GM23338 (cell line): ENCODE results near the gene PDE7B. TPM values are rescaled to one million over a fixed set of nuclear protein-coding genes. Genes with fewer than 3 reads are reported as not detected.

Experiments
- ATAC-seq: fragments of 200-7000 bp; cut with Tn5 transposase; 3 replicates; pipeline ENCODE4 v1.9.1; 2020
- DNase-seq: peaks from one replicate; pipeline ENCODE4 v3.0.0-alpha.2; 2015; ENCODE audit warnings: low spot score
- H2AFZ ChIP-seq: fragments of 200-600 bp; sonication (generic); 2 replicates; pipeline ENCODE4 v1.8.0; 2016; ENCODE audit warnings: antibody characterized with exemption, mild to moderate bottlenecking, moderate library complexity
- H3F3A ChIP-seq: fragments of 200-600 bp; sonication (generic); replicated peaks from 2 replicates; pipeline ENCODE4 v1.8.0; 2017; ENCODE audit warnings: antibody characterized with exemption, mixed run types, low read depth
- H3K27ac ChIP-seq: fragments of 200-600 bp; sonication (generic); 2 replicates; pipeline ENCODE4 v1.6.1; 2016; ENCODE audit warnings: low read depth
- H3K27me3 ChIP-seq: fragments of 200-600 bp; sonication (generic); 2 replicates; pipeline ENCODE4 v1.8.0; 2016; ENCODE audit warnings: mild to moderate bottlenecking, mixed run types, moderate library complexity; ENCODE audit not compliant: insufficient read depth
- H3K36me3 ChIP-seq: fragments of 200-600 bp; sonication (generic); 2 replicates; pipeline ENCODE4 v1.8.0; 2016; ENCODE audit warnings: mild to moderate bottlenecking; ENCODE audit not compliant: insufficient read depth
- H3K4me1 ChIP-seq: fragments of 200-600 bp; sonication (generic); 2 replicates; pipeline ENCODE4 v1.8.0; 2016; ENCODE audit warnings: mild to moderate bottlenecking, moderate library complexity; ENCODE audit not compliant: insufficient read depth
- H3K4me2 ChIP-seq: fragments of 200-600 bp; sonication (generic); 2 replicates; pipeline ENCODE4 v1.7.1; 2017; ENCODE audit warnings: mixed run types
- H3K4me3 ChIP-seq: fragments of 200-600 bp; sonication (generic); 2 replicates; pipeline ENCODE4 v1.6.1; 2016; ENCODE audit warnings: mixed run types
- H3K79me2 ChIP-seq: fragments of 200-600 bp; sonication (generic); replicated peaks from 2 replicates; pipeline ENCODE4 v1.8.0; 2017; ENCODE audit warnings: mild to moderate bottlenecking; ENCODE audit not compliant: insufficient read depth
- H3K9me2 ChIP-seq: fragments of 200-600 bp; sonication (generic); 2 replicates; pipeline ENCODE4 v1.8.0; 2017; ENCODE audit not compliant: insufficient read depth
- H4K20me1 ChIP-seq: fragments of 200-600 bp; sonication (generic); replicated peaks from 2 replicates; pipeline ENCODE4 v1.8.0; 2017; ENCODE audit warnings: mild to moderate bottlenecking; ENCODE audit not compliant: insufficient read depth
- H3K27ac Mint-ChIP-seq: 2 replicates; pipeline ENCODE4 v1.8.0; 2020; ENCODE audit warnings: inconsistent platforms, mild to moderate bottlenecking, moderate library complexity, mixed read lengths
- H3K27me3 Mint-ChIP-seq: 3 replicates; pipeline ENCODE4 v1.8.0; 2022; ENCODE audit warnings: low read depth, mild to moderate bottlenecking, moderate library complexity, mixed read lengths, inconsistent platforms; ENCODE audit not compliant: insufficient read depth, poor library complexity
- H3K36me3 Mint-ChIP-seq: 3 replicates; pipeline ENCODE4 v1.8.0; 2021; ENCODE audit warnings: low read depth, mild to moderate bottlenecking, inconsistent platforms, moderate library complexity, mixed read lengths
- H3K4me1 Mint-ChIP-seq: 3 replicates; pipeline ENCODE4 v1.8.0; 2020; ENCODE audit warnings: mild to moderate bottlenecking, inconsistent platforms, mixed read lengths
- H3K4me3 Mint-ChIP-seq: 3 replicates; pipeline ENCODE4 v1.8.0; 2021; ENCODE audit warnings: moderate library complexity, mild to moderate bottlenecking, inconsistent platforms, mixed read lengths
- H3K9me3 Mint-ChIP-seq: 3 replicates; pipeline ENCODE4 v1.8.0; 2020; ENCODE audit warnings: moderate library complexity, mild to moderate bottlenecking, inconsistent platforms, mixed read lengths
- CTCF ChIP-seq, 2 experiments: fragments of 200-600 bp in 1 of 2; sonication (generic) in 1 of 2; conservative IDR thresholded peaks; 2 replicates each; pipeline versions ENCODE4 v1.5.1 to v1.6.1; 2016 to 2017; ENCODE audit warnings: antibody characterized with exemption in 2 of 2, low read depth in 2 of 2, mild to moderate bottlenecking in 2 of 2, moderate library complexity in 1 of 2
- ETS1 ChIP-seq: IDR thresholded peaks from 2 replicates; pipeline ENCODE4 v1.6.1; 2016; ENCODE audit warnings: antibody characterized with exemption
- JUNB ChIP-seq: IDR thresholded peaks from one replicate; pipeline ENCODE4 v1.6.1; 2016; ENCODE audit warnings: antibody characterized with exemption; ENCODE audit not compliant: unreplicated experiment
- NANOG ChIP-seq: IDR thresholded peaks from 2 replicates; pipeline ENCODE4 v1.6.1; 2016; ENCODE audit warnings: antibody characterized with exemption, borderline replicate concordance
- REST ChIP-seq: IDR thresholded peaks from one replicate; pipeline ENCODE4 v1.6.1; 2018; ENCODE audit warnings: antibody characterized with exemption; ENCODE audit not compliant: unreplicated experiment
- STAT1 ChIP-seq: IDR thresholded peaks from one replicate; pipeline ENCODE4 v1.6.1; 2016; ENCODE audit warnings: antibody characterized with exemption; ENCODE audit not compliant: unreplicated experiment
- ZNF114 ChIP-seq: fragments of 250-450 bp; sonication (Bioruptor Pico); IDR thresholded peaks from 2 replicates; pipeline ENCODE4 v1.5.0; 2020; ENCODE audit warnings: mild to moderate bottlenecking, moderate library complexity
- polyA plus RNA-seq: library from polyadenylated mRNA; unstranded; fragments of >200 nt; fragmentation: Nextera tagmentation; extraction: Ambion mirVana; gene quantifications from 2 replicates; pipeline ENCODE4 v1.2.1, GENCODE V29; 2016
- total RNA-seq: library from RNA; depleted of rRNA; stranded (reverse); fragments of >200 nt; shearing (Covaris generic); gene quantifications from 2 replicates; pipeline ENCODE4 v1.2.3, GENCODE V29; 2014

PDE7B gene
- total and polyA plus RNA-seq, 2 experiments from 2014 or later = 0.07 TPM; not detected in 1

- H3K36me3 ChIP-seq = no peaks in the 10 kb centered on the region
- H4K20me1 ChIP-seq = no peaks in the 10 kb centered on the region
- Mint-ChIP-seq H3K27me3 (no peaks in the 10 kb centered on the region), H3K4me1 (no peaks in the 10 kb centered on the region), H3K4me3 (no peak overlapping the region), H3K36me3 (no peaks in the 10 kb centered on the region), H3K9me3 (no peaks in the 10 kb centered on the region), H3K27ac (no peak overlapping the region)
- H3K27ac ChIP-seq = no peak overlapping the region
- H3K79me2 ChIP-seq = no peaks in the 10 kb centered on the region
- DNase-seq (no peak), ATAC-seq (no peak)
- no peaks in the 10 kb centered on the region for H3K9me2 ChIP-seq
- H3K4me2 ChIP-seq = no peak overlapping the region
- H3K4me1 ChIP-seq = no peaks in the 10 kb centered on the region
- H3F3A ChIP-seq = no peaks in the 10 kb centered on the region
- H3K4me3 ChIP-seq = no peak overlapping the region
- peak overlapping the region; percentile 64 for H2AFZ ChIP-seq
- no peaks in the 10 kb centered on the region for H3K27me3 ChIP-seq
- TF ChIP-seq CTCF (conservative IDR thresholded peaks at IDR 0.05; ENCODE audit: low read depth in 2 of 2) (no peak), REST (no peak), ETS1 (no peak), STAT1 (no peak)
Measured at GRCh38 chr6:135935941-135936601, 84.6 kb downstream of the PDE7B start.

- DNase-seq (no peak), ATAC-seq (no peak)
- Histone ChIP-seq H2AFZ (peak overlapping the region; percentile 64), H3K4me1 (no peaks in the 10 kb centered on the region), H3F3A (no peaks in the 10 kb centered on the region), H3K79me2 (no peaks in the 10 kb centered on the region), H3K4me2 (no peak overlapping the region), H3K9me2 (no peaks in the 10 kb centered on the region), H3K4me3 (no peak overlapping the region), H3K36me3 (no peaks in the 10 kb centered on the region), H3K27ac (no peak overlapping the region), H3K27me3 (no peaks in the 10 kb centered on the region), H4K20me1 (no peaks in the 10 kb centered on the region)
- Mint-ChIP-seq H3K27ac (no peak overlapping the region), H3K4me1 (no peaks in the 10 kb centered on the region), H3K4me3 (no peak overlapping the region), H3K9me3 (no peaks in the 10 kb centered on the region), H3K36me3 (no peaks in the 10 kb centered on the region), H3K27me3 (no peaks in the 10 kb centered on the region)
- no peak for TF ChIP-seq ETS1
- TF ChIP-seq JUNB = no peak
- TF ChIP-seq NANOG = no peak
- no peak for TF ChIP-seq CTCF (conservative IDR thresholded peaks at IDR 0.05; ENCODE audit: low read depth in 2 of 2)
- no peak for TF ChIP-seq ZNF114 (CRISPR knock-in tag)
Measured at GRCh38 chr6:135936606-135937005, 85.1 kb downstream of the PDE7B start.
